ENCODE results near the gene MEGF11. TPM values are rescaled to one million over a fixed set of nuclear protein-coding genes. Genes with fewer than 3 reads are reported as not detected.

The MEGF11 gene
- total RNA-seq, 4 donors from 2014 or later: 0.76 TPM; not detected in 3

DNA sequence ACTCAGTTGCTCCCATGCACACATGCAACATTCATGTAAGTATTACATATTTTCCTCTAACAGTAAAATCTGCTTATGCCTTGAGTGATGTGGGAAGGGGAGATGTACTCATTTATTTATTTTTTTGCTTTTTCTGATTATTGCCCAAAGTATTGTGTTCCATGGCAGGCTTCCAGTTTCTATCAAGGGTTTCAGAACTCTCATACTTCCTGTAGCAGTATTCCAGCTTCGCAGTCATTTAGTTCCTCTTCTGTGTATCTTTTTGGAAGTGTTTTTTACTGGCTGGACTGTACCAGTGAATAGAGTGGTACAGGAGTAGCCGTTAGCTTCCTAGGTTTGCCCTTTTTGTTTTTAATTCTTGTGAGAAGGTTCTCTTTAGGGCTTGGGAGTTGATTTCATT, 357.3 kb downstream of the MEGF11 start:
- TF ChIP-seq, protein P1, sequence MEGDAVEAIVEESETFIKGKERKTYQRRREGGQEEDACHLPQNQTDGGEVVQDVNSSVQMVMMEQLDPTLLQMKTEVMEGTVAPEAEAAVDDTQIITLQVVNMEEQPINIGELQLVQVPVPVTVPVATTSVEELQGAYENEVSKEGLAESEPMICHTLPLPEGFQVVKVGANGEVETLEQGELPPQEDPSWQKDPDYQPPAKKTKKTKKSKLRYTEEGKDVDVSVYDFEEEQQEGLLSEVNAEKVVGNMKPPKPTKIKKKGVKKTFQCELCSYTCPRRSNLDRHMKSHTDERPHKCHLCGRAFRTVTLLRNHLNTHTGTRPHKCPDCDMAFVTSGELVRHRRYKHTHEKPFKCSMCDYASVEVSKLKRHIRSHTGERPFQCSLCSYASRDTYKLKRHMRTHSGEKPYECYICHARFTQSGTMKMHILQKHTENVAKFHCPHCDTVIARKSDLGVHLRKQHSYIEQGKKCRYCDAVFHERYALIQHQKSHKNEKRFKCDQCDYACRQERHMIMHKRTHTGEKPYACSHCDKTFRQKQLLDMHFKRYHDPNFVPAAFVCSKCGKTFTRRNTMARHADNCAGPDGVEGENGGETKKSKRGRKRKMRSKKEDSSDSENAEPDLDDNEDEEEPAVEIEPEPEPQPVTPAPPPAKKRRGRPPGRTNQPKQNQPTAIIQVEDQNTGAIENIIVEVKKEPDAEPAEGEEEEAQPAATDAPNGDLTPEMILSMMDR (IDR thresholded peaks at IDR 0.05): no peak
- no peak for TF ChIP-seq POLR2A (IDR thresholded peaks at IDR 0.05)
- Histone ChIP-seq H3K9me3 (no peaks in the 10 kb centered on the region), H3K36me3 (peaks cover 0 to 3% of the 10 kb centered on the region in 2 donors), H3K4me1 (no peaks in the 10 kb centered on the region), H3K4me3 (no peak overlapping the region), H3K27me3 (no peaks in the 10 kb centered on the region), H3K27ac (no peak overlapping the region)
- intact Hi-C loops (cut with DNase I; ENCODE audit: low total_unique reads): no loop called here
- DNase-seq: no peak

DNA sequence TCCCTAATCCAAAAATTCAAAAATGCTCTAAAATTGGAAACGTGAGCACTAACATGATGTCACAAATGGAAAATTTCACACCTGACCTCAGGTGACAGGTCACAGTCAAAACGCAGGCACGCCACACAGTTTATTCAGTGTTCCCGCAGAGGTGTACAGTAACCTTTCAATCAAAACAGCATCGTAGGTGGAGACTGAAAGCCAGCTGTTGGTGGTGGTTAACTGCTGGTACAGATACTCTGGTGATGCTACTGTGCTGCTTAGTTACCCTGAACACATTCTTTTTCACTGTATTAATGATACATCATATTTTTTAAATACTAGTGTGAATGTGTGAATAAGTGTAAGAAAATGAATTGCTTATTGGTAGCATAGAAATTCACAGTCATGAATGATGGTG, 360.5 kb downstream of the MEGF11 start:
- Histone ChIP-seq H3K4me3 (no peak overlapping the region), H3K36me3 (peaks cover 0 to 3% of the 10 kb centered on the region in 2 donors)

DNA sequence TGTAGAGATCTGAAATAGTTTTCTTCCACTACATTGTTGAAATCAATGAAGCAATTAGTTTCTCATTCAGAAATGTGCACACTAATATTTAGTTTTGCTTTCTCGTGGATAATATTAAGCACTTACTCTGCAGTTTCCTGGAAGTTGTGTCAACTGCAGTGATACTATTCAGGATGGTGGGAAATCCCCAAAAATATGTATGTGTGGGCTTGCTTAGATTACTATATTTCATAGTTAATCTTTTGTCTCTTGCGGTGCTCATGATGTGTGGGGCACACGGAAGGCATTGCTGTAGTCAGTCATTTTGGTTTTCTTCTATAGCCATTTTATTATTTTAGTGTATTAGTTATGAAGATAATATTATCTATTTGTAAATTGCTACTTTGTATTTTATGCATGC, 364.6 kb downstream of the MEGF11 start:
- TF ChIP-seq, protein P1 (IDR thresholded peaks at IDR 0.05): no peak
- TF ChIP-seq POLR2A (IDR thresholded peaks at IDR 0.05): no peak
- intact Hi-C loops (cut with DNase I; ENCODE audit: low total_unique reads): no loop called here
- no peak for DNase-seq
- Histone ChIP-seq H3K27ac (no peak overlapping the region), H3K4me3 (no peak overlapping the region), H3K36me3 (no peaks in the 10 kb centered on the region), H3K4me1 (no peaks in the 10 kb centered on the region), H3K27me3 (no peaks in the 10 kb centered on the region), H3K9me3 (no peaks in the 10 kb centered on the region)

More for the DNA sequence above, 360.5 kb downstream of the MEGF11 start:
- H3K4me1 ChIP-seq: no peaks in the 10 kb centered on the region
- TF ChIP-seq, protein P1 (IDR thresholded peaks at IDR 0.05): no peak
- no peak for TF ChIP-seq POLR2A (IDR thresholded peaks at IDR 0.05)
- H3K9me3 ChIP-seq: no peaks in the 10 kb centered on the region
- H3K27ac ChIP-seq: no peak overlapping the region
- no peaks in the 10 kb centered on the region for H3K27me3 ChIP-seq
- intact Hi-C loops (cut with DNase I; ENCODE audit: low total_unique reads): no loop called here
- no peak for DNase-seq

DNA sequence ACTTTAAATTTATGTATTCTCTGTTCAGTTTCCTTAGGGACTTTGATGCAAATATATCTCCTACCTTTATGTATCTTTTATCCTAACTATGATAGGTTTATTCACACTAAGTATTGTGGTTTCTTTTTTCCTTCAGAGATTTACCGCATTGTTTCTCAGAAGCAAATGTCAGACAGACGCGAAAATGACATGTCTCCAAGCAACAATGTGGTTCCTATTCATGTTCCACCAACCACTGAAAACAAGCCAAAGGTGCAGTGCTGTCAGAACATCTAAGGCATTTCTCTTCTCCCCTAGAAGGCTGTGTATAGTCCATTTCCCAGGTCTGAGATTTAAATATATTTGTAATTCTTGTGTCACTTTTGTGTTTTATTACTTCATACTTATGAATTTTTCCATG, 366.0 kb downstream of the MEGF11 start:
- intact Hi-C loops (cut with DNase I; ENCODE audit: low total_unique reads): no loop called here
- TF ChIP-seq POLR2A (IDR thresholded peaks at IDR 0.05): no peak
- TF ChIP-seq, protein P1 (IDR thresholded peaks at IDR 0.05): no peak
- H3K36me3 ChIP-seq: no peaks in the 10 kb centered on the region
- no peak for DNase-seq
- no peaks in the 10 kb centered on the region for H3K9me3 ChIP-seq
- no peaks in the 10 kb centered on the region for H3K27me3 ChIP-seq
- no peak overlapping the region for H3K27ac ChIP-seq
- no peaks in the 10 kb centered on the region for H3K4me1 ChIP-seq
- H3K4me3 ChIP-seq: no peak overlapping the region

DNA sequence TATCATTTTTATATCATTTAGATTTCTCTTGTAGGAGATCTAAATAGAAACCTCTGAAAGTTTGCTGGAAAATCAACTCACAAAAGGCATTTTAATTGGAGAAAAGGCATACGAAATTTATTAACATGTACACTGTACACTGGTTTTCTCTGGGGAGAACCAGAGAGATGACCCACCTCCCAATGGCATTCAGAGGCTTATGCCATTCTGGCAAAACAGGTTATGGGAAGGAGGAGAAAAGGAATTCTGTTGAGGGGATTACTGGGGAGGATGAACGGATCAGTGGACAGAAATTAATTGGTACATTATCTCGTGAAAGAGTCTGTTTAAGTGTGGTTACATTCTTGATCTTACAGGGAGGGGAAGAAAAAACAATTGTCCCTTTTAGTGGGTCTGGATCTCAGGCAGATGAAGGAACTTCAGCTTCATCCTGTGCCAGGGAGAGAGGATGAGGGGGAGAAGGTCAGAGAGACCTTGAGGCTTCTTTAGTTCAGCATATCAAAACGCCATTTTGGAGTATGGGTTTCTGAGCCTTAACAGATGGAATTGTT, 367.8 kb downstream of the MEGF11 start:
- Histone ChIP-seq H3K27me3 (no peaks in the 10 kb centered on the region), H3K4me3 (no peak overlapping the region), H3K36me3 (no peaks in the 10 kb centered on the region), H3K9me3 (no peaks in the 10 kb centered on the region), H3K27ac (no peak overlapping the region), H3K4me1 (no peaks in the 10 kb centered on the region)
- TF ChIP-seq POLR2A (IDR thresholded peaks at IDR 0.05): no peak
- TF ChIP-seq, protein P1 (IDR thresholded peaks at IDR 0.05): no peak
- no peak for DNase-seq
- intact Hi-C loops (cut with DNase I; ENCODE audit: low total_unique reads): no loop called here

Data from uterus (tissue), 4 donors.